Epithelial cell of prostate (primary cell): ENCODE data around the gene SCFD2.
"Not testable (repeated sequence)": the region's sequence is repeated elsewhere in the genome, so short reads cannot be mapped to it uniquely, and the experiment has no call there.

Source experiments
- DNase-seq: peaks from one replicate; pipeline ENCODE4 v3.0.0-alpha.2; 2011; ENCODE audit warnings: low read depth, low spot score
- H3K27ac ChIP-seq: fragments of 450-650 bp; 2 replicates; pipeline ENCODE4 v1.5.1; 2017; ENCODE audit warnings: mild to moderate bottlenecking

Gene SCFD2

GRCh38 chr4:53000560-53000959, 365.3 kb downstream of the SCFD2 start:
- no peak for DNase-seq
- no peak overlapping the region for H3K27ac ChIP-seq

- no peak for DNase-seq
- H3K27ac ChIP-seq, result no peak overlapping the region
Measured at GRCh38 chr4:52999626-53000025, 366.2 kb downstream of the SCFD2 start.

DNA sequence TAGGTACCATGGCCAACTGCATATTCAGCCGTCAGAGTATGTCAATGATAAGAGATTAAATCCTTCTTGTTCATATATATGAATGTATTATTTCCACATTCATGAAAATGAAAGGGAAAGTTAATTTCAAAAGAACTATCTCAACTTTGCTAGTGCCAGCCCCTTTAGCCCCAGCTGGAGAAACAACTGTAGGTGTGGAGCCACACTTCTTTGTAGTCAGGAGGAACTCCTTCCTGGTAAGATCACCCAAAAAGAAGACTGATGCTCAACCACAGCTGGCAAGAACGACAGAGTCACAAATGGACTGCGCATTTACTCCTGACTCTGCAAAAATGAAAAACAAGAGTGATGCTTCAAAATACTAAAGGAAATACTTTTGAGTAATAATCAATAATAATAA, 367.4 kb downstream of the SCFD2 start:
- DNase-seq, result no peak
- H3K27ac ChIP-seq, result no peak overlapping the region

DNA sequence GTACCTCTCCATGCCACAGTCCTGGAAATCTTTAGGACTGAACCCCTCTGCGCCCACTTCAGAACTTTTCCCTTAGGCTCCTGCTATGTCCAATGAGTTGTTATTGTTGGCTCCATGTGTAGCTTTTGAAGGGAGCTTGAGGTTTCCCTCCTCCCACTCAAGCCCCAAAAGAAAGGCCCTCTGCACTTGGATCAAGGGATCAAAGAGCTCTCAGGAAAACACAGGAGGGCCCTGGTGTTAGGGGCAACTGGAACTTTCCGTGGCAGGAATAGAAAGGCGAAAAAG, 368.8 kb downstream of the SCFD2 start:
- H3K27ac ChIP-seq, result no peak overlapping the region
- DNase-seq, result no peak

DNA sequence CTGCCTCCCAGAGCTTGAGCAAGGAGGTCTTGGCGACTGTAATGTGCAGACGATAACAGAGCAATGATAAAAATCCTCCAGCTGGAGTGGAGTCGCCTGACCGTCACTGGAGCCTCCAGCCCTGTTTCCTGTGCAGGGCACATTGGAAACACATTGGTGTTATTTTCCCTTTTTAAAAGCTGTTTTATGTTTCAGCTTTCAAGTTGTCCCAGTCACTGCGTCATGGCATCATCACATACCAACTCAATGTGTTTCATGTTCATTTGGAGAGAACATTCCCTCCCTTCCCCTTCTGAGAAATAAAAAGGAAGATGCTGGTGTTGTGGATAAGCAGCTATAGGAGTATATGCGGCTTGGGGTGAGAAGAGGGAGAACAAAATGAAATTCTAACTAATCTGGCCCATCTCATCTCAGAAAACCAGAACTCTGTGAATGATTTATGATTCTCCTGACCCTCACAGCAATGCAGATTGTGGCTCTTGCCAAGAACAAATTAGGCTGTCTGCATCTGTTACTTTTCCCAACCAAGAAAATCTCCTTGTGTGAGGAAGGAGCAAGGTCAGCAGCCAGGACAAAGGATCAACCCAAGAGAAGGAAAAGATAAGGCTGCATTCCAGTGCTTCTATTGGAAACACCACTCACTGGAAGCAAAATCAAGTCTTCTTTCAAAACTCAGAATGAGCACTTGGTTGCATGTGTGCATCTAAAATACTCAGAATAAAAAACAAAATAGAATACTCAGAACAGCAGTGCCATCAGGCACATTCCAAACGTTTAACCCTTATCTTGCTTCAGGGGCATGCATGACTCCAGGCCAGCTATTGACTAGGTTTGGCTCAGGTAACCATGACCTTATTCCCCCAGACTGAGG, 369.4 kb downstream of the SCFD2 start:
- H3K27ac ChIP-seq, result no peak overlapping the region
- DNase-seq, result no peak

DNA sequence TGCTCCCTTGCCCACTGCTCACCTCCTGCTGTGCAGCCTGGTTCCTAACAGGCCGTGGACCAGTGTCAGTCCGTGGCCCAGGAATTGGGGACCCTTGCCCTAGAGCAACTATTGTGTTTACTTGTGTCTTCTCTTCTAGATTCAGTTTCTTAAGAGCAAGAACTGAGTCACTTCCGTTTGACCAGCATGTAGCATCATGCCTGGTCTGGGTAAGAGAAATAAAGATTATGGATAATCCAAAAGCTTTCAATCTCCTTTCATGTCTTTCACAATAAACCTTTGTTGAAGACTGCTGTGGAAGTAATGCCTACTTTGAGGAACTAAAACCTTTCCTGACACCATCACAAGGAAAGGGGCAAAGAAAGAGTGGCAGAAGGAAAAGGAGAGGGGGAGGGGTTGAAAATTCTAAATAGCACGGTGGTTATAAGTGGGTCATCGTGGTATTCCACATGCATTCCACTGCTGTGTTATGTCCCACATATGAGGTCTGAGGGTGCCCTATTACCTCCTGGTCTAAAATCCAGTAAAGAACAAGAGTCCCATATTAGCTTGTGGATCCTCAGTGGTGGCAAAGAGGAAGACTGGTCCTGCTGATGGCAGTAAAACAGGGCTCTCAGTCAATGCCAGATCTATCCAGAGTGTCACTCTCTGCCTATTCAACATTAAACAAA, 370.4 kb downstream of the SCFD2 start:
- DNase-seq, result no peak
- no peak overlapping the region for H3K27ac ChIP-seq

- no peak for DNase-seq
- no peak overlapping the region for H3K27ac ChIP-seq
Measured at GRCh38 chr4:52994567-52994966, 371.3 kb downstream of the SCFD2 start.

GRCh38 chr4:52993771-52994170, 372.1 kb downstream of the SCFD2 start:
- no peak for DNase-seq
- no peak overlapping the region for H3K27ac ChIP-seq

- H3K27ac ChIP-seq, DNase-seq: not testable (repeated sequence)
Measured at GRCh38 chr4:52992551-52992950, 373.3 kb downstream of the SCFD2 start.

GRCh38 chr4:52991472-52991871, 374.4 kb downstream of the SCFD2 start:
- DNase-seq, result no peak
- no peak overlapping the region for H3K27ac ChIP-seq

DNA sequence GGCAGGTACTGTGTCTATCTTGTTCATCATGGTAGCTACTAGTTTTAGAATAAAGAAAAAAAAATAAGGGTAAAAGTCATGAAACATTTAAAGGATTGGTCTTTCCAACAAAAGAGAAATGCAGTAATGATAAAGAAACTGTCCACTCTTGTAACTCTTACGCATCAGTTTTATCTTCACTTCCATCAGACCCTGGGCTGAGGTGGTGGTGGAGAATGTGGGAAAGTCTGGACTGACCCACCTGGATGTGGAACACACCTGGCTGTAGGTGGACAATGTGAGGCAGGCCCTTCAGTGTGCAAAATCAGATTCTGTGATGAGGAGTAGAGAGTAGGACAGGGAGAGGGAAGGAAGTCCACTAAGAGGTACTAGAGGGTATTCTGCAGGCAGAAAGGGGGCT, 375.2 kb downstream of the SCFD2 start:
- DNase-seq, result no peak
- H3K27ac ChIP-seq, result no peak overlapping the region

GRCh38 chr4:52989865-52990264, 376.0 kb downstream of the SCFD2 start:
- no peak overlapping the region for H3K27ac ChIP-seq
- DNase-seq, result no peak

GRCh38 chr4:52987392-52988056, 378.3 kb downstream of the SCFD2 start:
- no peak for DNase-seq

DNA sequence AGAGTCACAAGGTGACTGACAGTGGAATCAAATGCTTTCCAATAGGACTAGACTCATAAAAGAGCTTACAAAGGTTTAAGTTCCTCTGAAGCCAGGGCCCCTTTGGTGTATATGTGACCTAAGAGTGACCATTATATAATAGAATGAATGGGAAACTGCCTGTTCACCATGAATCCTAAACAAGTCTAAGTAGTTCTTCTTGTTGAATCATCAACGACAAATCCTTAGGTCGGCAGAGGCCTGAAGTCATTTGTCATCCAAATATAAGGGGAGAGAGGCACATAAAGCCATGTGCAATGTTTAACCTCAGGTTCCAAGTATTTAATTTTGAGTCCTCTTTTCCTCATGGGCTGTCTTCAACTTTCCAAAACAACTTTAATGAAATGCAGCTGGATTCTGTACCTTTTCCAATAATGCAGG, 381.4 kb downstream of the SCFD2 start:
- no peak overlapping the region for H3K27ac ChIP-seq
- DNase-seq, result no peak

More at GRCh38 chr4:52987392-52988056, 378.3 kb downstream of the SCFD2 start:
- no peak overlapping the region for H3K27ac ChIP-seq

DNA sequence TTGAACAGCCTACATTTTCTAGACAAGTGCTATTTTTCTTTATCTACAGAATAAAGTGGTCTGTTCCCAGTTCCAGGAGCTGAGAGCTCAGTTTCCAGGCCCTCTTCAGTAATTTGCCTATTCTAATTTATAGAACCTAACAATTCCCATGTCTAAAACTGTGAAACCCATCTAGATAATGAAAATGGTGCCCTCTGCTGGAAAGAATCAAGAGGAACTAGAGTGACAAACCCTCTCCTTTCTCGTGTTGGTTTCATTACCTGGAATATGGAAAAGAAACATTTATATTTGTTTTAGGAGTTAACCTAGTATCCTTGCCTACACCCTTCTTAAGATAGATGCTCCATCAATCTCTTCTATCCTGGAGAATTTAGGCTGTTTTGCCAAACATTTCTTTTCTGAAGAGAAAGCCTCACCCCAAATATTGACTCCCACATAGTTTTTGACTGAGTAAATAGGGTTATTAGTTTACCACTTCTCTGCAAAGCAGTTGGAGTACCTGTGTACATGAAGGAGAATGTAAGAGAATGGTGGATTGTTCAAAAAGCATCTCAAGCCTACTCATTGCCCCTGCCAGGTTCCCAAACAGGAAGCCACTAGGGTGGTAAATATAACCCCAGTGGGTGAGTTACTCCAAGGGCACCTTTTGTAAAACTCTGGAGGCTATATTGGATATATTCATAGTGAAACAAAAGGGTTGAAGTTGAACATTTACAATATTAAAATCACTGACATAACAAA, 382.1 kb downstream of the SCFD2 start:
- no peak overlapping the region for H3K27ac ChIP-seq
- no peak for DNase-seq

GRCh38 chr4:52982946-52983340, 382.9 kb downstream of the SCFD2 start:
- no peak for DNase-seq
- H3K27ac ChIP-seq, result no peak overlapping the region

DNA sequence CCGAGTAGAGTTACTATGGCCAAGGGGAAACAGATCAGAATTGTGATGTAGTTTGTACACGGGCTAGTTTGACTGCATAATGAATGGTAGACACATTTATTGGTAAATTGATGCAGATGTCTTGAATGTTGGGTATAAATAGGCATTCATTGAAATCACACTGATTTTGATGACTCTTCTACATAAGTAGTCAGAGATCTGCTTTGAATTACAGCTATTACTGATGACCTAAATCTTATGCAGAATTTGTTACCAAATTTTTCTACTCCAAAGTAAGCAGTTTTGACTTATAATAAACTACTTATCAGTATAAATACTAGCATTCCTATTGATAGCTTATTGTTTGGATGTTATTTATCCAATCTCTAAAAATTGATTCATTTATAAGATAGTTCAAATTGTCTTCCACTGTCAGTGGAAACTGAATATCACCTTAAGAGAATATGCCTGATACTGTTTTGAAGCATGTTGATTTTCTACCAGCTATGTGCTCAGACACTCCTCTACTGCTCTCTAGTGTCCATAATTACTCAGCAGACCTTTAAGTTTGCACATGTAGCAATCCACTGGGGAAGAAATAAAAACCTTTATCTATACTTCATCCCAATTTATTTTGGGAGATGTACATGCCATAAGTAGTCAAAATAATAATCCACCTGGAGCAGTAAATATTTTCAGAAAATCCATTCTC, 383.5 kb downstream of the SCFD2 start:
- no peak overlapping the region for H3K27ac ChIP-seq
- no peak for DNase-seq

DNA sequence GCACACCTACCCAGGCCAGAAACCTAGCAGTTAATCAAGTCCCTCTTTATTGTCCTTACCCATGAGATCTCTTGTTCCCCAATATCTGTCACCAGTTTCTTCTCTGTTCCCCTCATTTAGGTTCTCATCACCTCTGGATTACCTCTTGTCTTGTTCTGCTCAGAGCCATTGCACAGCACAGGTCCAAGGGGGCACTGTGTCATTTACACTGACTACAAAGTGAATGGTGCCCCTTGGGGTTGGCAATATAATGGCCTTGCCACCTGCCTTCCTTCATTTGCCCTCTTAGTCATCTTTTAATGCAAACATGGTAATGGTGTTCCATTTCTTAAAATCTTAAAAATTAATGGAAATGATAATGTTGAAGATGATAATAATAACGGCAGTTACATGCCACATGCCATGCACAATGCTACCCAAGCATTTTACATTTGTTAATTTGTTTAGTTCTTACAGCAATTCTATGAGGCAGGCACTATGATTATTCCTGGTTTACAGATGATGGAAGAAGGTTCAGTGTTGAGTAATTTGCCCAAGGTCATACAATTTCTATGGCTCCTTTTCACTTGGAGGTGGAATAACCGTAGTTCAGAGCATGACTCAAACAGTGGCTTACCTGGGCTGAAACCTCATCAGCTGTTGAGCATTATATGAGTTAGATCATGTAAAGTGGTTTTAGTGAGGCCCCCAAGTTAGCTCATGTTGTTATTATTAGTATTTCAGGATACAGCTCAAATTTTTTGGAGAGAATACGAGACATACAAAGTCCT, 385.9 kb downstream of the SCFD2 start:
- H3K27ac ChIP-seq, result no peak overlapping the region
- no peak for DNase-seq

DNA sequence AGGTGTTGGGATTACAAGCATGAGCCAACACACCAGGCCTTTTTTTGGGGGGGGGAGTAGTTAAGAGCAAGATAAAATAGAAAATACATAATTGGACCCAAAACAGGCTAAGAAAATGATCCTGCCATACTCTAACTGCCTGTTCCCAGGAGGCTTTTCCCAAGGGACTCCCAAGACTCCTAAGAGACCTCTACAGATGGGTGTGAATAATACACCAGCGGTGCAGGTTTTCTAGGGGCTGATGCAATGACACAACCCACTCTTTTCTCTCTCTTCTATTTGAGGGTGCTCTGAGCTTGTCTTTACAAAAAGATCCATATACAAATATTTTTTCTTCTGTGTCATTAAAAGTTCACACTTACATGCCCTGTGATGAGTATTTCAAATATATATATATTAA, 386.8 kb downstream of the SCFD2 start:
- DNase-seq, result no peak

More for the DNA sequence above, 386.8 kb downstream of the SCFD2 start:
- no peak overlapping the region for H3K27ac ChIP-seq
